Spleen (tissue), 7 donors: ENCODE measurements around the gene FAM193A.

ENCODE experiments used
- CTCF ChIP-seq, 11 experiments: fragments of 200-600 bp in 7 of 11; fragments of 450-650 bp in 4 of 11; sonication (generic) in 4 of 11; IDR thresholded peaks in 8 of 11; conservative IDR thresholded peaks in 3 of 11; 1 replicate in 7 of 11; 2 replicates in 4 of 11; pipeline versions ENCODE4 v1.4.0 to v1.8.0; 2016 to 2021; ENCODE audit warnings: antibody characterized with exemption in 11 of 11, inconsistent platforms in 4 of 11, mild to moderate bottlenecking in 1 of 11
- POLR2AphosphoS5 ChIP-seq, 3 donors: sonication (generic); formaldehyde crosslinking; IDR thresholded peaks; one replicate each; pipeline ENCODE4 v1.5.1; 2017; ENCODE audit warnings: antibody characterized with exemption in 3 of 3
- donor health status: DM: no; HTN: no; CAD: no; lungs with moderate emphysema.
- donor health status: DM: no; HTN: no; CAD: no.
- donor health status: DM: no; HTN: no; CAD: no.

DNA sequence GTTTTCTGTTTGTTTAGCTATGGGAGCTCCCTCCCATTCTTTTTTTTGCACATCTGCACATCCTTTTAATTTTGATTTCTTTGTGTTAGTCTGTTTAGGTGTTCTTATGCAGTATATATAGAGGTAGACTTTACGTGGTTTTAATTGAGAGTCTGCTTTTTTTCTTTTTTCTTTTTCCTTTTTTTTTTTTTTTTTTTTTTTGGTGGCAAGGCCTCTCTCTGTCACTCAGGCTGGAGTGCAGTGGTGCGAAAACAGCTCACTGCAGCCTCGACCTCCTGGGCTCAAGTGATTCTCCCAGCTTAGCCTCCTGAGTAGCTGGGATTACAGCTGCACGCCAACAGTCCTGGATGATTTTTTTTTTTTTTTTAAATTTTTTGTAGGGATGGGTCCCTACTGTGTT lies 68.2 kb downstream of the FAM193A start:
- TF ChIP-seq CTCF (IDR thresholded peaks at IDR 0.05 in 8 of 11, conservative IDR thresholded peaks at IDR 0.05 in 3 of 11) = no peak
- no peak for TF ChIP-seq POLR2AphosphoS5 (IDR thresholded peaks at IDR 0.05)
